Neural progenitor cell (in vitro differentiated cells): ENCODE data around the gene OVCA2.

ENCODE experiments used
- CTCF ChIP-seq: fragments of 200-600 bp; sonication (generic); IDR thresholded peaks from 2 replicates; pipeline ENCODE4 v1.5.1; 2017; ENCODE audit warnings: antibody characterized with exemption, mild to moderate bottlenecking
- EZH2 ChIP-seq: fragments of 200-600 bp; sonication (generic); IDR thresholded peaks from 2 replicates; pipeline ENCODE4 v1.6.1; 2017; ENCODE audit warnings: antibody characterized with exemption, mild to moderate bottlenecking, moderate library complexity

GRCh38 chr17:2048805-2049204, 7.0 kb downstream of the OVCA2 start:
- TF ChIP-seq CTCF (no peak), EZH2 (no peak)
